NCI-H446 (cell line): ENCODE measurements around the gene PRR36.
"Not testable (repeated sequence)": the region's sequence is repeated elsewhere in the genome, so short reads cannot be mapped to it uniquely, and the experiment has no call there.

Experiments
- DNase-seq, 2 experiments: peaks; one replicate each; lab custom pipeline; 2025; lab: John Stamatoyannopoulos, UW

The PRR36 gene

DNA sequence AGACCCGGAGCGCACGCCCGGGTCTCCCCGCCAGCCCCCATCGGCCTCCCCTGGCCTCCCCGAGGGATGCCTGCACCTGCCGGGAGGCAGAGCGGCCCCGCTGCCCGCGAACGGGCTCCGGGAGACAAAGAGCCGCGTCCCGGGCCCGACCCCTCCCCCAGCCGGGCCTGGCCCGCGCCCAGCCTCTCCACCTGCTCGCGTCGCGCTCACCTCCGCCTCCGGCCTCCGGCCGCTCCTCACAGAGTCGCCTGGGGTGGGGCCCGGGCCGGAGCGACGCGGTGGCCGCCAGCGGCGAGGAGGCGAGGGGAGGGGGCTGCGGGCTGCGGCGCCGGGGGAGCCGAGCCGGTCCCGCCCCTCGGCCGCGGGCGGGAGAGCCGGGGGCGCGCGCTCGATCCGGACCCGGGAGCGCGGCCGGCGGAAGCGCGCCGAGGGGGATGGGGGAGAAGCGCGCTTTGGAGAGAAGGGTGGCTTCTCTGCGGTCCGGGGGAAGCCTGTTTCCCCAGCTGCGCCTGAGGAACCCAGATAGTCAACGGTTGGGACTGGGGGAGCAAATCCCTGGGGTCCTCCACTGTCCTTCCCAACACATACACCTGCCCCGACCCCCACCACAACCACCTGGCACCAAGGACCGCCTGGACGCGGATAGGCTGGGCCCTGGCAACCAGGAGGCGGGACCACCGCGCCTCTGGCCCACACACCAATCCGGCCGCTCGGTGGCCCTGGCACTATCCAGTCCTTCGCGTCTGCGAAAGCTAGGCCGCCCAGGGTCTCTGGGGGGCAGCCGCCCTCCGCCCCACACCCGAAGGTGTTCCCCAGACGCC, at the start of gene PRR36:
Gene PRR36, minus strand, starts transcription at position 315 of the 821 bp plus-strand sequence. CDS start 701 bp downstream, outside the sequence.
- peak; percentile 73 to 83 for DNase-seq

DNA sequence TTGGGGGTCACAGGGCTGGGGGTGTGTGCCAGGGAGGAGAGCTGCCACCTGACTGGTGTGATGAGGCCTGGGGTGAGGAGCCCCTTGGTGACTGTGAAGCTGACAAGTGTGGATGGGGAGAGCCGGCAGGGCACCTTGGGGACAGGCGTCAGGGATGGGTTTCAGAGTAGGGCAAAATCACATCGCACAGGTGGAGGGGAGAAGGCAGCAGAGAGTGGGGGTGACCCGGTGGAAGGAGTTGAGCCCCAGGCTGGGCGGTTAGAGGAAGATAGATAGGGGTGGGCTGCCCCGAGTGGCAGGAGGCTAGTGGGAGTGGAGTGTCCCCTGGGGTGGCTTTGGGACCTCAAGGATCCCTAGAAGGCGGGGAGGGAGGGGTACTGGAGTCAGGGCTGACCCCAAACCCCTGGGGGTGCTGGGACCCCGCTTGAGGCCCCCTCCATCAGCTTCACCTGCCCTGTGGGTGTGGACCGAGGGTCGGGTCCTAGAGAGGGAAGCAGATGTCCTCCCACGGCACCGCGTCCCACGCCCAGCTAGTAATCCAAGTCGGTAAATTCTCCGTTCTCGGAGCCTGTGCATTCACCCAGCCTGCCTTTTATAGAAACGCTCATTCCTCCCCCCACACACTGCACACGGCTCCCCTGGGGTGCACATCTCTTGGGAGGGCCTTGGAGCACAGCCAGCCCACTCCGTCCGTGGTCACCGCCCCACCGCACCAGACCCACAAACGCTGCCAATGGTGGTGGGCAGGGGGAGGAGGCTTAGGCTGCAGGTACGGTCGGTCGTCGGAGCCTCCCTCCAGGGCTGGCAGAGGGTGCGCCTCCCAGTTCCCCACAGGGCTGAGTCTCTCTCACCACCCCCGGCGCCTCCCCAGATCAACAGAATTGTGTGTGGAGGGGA, 49.4 kb upstream of the PRR36 start:
- no peak for DNase-seq

DNA sequence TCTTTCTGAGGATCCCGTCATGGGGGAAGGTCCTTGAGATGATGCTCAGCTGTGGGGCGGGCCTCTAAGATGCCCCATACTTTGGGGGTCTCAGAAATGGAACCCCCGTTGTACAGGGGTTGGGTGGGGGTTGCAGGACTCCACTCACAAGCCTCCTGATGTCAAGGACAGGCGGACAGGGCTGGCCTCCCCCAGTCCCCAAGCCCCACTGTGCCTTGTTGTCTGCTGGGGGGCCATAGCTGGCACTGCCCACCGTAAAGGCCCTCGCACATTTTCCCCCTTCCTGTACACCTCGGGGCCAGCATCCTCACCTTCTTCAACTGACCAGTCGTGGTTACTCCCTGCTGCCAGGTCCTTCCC, 48.6 kb upstream of the PRR36 start:
- DNase-seq, result no peak

DNA sequence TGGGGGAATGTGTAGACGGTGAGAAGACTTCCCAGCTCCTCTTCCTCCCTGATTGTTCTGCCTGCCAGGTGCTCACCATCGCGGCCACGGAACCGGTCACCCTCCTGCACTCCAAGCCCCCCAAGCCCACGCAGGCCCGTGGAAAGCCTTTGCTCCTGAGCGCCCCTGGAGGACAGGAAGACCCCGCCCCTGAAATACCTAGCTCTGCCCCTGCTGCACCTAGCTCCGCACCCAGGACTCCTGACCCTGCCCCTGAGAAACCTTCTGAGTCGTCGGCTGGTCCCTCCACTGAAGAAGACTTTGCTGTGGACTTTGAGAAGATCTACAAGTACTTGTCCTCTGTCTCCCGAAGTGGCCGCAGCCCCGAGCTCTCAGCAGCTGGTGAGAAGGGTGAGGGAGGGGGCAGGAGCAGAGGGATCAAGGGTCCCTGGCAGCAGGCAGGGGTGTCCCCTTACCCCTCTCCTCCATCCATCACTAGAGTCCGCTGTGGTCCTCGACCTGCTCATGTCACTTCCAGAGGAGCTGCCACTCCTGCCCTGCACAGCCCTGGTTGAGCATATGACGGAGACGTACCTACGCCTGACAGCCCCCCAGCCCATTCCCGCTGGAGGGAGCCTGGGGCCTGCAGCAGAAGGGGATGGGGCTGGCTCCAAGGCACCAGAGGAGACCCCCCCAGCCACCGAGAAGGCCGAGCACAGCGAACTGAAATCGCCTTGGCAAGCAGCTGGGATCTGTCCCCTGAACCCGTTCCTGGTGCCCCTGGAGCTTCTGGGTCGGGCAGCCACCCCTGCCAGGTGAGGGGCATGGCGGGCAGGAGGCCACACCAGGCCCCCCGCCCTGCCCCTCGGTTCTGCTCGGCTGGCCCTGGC, 48.0 kb upstream of the PRR36 start:
- DNase-seq, result no peak

DNA sequence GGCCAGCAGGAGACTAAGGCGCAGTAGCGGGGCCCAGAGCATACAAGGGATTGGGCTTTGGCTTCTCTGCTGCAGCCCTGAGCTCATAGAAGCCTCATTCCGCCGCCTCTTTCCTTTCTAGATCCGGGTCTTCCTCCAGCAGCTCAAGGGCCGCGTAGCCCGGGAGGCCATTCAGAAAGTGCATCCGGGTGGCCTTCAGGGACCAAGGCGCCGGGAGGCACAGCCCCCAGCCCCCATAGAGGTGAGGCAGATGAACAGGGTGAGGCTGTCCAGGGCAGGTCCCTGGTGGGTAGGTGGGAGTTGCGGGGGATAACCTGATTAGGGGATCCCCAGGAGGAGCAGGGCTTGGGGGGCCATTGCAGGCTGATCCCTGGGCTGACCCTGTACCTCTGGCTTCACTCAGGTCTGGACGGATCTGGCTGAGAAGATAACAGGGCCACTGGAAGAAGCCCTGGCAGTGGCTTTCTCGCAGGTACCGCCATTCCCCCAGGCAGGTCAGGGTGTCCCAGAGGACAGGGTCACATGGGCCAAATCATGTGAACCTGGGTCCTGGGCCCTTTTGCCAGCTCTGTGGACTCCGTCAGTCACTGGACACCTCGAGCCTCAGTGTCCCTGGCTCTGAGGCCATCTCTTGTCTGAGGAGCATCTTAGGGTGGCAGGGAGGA, 47.2 kb upstream of the PRR36 start:
- DNase-seq, result no peak

DNA sequence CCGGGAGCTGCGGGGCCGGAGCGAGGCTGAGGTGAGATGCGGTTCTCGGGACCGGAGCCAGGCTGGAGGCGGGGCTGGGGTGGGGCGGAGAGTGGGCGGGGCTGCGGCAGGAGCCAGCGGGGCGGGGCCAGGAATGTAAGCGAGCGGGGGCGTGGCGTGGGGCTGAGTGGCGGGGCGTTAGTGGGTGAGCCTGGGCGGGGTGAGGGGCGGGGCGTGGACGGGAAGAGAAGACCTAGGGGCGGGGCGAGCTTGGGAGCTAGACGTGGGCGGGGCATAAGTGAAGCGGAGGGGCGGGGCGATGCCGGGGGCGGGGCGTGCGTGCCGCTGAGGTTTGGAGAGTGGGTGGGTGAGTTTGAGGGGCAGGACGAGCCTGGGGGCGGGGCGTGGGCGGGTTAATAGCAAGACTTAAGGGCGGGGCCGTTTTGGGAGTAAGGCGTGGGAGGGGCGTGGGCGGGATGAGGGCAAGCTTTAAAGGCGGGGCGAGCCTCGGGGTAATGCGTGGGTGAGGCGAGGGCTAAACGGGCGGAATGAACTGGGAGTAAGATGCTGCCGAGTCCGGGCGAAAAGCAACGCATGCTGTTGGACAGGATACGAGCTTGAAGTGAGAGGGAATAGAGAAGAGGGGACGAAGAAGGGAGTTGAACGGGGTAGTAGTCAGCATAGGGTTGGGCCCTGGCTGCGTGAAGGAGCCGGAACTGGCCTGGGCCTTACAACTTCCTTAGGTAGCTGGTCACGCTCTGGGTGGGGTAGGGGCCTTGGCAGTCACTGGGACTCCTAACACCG, 46.5 kb upstream of the PRR36 start:
- peak; percentile 96 to 99 for DNase-seq

DNA sequence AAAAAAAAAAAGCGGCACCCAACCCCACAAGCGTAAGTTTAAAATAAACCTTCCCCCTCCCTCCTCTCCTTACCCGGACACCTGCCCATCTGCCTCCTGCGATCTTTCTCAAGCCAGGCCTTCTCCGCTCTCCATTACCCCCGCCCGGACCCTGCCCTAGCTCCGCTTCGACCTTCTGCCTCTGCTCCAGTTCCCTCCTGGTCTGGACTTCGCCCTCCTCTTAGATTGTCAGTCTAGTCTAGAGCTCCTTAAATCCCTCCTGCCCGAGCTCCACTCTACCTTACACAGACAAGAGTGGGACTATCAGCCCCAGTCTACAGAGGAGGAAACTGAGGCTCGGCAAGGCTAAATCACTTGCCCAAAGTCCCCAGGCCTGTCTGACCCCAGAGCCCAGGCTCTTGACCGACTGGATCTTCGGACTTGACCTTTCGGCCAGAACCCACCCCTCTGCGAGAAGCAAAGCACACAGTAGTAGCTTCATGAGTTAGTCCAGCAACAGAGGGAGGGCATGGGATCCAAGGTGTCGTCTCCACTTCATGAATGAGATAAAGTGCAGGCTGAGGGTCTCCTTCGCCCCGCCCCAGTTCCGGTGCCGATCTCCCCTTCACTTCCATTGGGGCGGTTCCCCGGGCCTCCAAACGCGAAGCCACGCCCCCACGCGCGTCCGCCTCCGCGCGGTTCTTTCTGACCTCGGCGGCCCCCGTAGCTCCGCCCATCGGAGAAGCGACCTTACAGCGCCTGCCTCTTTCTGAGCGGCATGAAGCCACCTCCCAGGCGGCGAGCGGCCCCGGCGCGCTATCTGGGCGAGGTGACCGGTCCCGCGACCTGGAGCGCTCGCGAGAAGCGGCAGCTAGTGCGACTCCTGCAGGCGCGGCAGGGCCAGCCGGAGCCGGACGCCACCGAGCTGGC, 45.7 kb upstream of the PRR36 start, which contains the start of gene SNAPC2:
Gene SNAPC2, plus strand, starts transcription at position 729 of the 909 bp plus-strand sequence. Its CDS starts 29 bp downstream, at position 758.
- peak; percentile 94 to 98 for DNase-seq

DNA sequence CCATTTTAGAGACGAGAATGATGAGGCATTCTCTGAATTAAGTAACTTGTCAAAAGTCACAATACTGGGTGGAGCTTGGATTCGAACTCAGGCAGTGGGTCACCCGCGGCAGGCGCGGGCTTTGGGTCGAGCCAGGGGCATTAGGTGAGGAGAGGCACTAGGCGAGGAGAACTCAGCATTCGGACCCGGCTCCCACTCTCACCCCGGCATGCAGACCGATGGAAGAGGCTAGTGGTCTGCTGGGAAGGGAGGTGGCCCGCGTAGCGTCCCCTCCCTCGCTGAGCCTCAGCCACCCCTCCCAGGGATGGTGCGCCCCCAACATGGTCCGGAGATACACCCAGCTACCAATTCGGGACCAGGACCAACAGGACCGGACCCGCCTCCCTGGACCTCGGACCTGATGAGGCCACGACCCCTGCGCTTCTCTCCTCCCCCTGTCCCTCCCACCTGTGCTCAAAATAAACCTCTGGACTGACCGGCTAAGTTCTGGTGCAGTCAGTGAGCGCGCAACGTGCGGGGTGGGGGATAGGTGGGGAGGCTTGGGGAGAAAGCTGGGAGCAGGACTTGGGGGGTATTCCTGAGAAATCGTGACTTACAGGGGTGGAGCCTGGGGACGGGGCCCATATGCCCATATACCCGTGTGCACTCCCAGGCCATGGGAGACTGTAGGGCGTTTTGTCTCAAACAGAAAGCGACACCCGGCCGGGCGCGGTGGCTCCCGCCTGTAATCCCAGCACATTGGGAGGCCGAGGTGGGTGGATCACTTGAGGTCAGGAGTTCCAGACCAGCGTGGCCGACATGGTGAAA, 44.6 kb upstream of the PRR36 start:
- no peak for DNase-seq

DNA sequence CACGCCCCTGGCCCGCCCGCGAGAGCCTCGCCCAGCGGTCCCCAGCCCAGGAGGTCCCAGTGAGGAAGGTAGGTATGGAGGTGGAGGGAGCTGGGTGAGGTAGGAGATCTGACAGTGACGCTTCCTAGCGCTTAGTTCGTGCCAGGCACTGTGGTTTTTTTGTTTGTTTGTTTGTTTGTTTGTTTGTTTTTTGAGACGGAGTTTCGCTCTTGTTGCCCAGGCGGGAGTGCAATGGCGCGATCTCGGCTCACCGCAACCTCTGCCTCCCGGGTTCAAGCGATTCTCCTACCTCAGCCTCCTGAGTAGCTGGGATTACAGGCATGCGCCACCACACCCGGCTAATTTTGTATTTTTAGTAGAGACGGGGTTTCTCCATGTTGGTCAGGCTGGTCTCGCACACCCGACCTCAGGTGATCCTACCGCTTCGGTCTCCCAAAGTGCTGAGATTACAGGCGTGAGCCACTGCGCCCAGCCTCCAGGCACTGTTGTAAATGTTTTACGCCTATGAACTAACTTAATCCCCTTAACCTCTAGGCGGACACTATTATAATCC, 43.9 kb upstream of the PRR36 start:
- DNase-seq, result not testable (repeated sequence)

DNA sequence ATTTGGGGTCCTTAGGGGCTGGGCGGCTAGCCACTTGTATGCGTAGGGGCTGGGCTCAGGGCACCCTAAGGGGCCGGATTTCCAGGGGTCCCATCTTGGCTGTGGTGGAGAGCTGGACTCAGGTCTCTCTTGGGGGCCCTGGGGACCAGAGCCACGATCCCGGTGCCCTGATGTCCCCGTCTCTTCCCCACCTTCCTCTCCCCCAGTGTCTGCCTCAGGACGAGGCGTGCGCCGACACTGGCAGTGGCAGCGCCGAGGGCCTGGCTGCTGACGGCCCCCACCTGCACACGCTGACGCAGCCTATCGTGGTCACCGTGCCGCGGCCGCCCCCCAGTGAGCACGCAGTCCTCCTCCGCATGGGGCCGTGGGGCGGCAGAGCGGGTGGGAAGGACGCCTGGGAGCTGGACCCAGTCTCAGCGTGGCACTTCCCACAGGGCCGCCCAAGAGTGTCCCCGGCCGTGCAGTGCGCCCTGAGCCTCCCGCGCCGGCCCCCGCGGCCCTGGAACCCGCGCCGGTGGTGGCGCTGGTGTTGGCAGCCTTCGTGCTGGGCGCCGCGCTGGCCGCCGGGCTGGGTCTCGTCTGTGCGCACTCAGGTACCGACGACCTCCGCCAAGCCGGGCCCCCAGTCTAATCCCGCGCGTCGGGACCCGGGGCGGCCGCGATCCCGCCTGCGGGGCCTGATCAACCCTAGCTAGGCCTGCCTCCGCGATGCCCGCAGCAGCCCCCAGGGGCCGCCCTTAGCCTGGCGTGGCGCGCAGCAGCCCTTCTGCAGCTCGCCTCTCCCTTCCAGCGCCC, 43.3 kb upstream of the PRR36 start:
- no peak for DNase-seq

DNA sequence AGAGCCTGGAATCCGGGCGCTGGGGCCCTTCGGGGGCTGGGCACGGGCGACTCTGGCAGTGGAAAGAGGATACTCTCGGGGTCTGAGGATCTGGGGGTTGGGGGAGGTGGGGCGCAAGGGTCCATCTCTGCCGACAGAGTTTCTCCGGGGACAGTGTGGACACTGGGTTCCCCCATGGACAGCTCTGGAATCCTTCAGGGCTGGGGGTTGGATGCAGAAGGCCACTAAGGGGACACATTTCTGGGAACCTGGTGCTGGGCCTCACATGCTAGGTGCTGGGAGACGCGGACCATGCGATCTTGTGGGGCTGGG, 42.7 kb upstream of the PRR36 start:
- DNase-seq, result no peak

DNA sequence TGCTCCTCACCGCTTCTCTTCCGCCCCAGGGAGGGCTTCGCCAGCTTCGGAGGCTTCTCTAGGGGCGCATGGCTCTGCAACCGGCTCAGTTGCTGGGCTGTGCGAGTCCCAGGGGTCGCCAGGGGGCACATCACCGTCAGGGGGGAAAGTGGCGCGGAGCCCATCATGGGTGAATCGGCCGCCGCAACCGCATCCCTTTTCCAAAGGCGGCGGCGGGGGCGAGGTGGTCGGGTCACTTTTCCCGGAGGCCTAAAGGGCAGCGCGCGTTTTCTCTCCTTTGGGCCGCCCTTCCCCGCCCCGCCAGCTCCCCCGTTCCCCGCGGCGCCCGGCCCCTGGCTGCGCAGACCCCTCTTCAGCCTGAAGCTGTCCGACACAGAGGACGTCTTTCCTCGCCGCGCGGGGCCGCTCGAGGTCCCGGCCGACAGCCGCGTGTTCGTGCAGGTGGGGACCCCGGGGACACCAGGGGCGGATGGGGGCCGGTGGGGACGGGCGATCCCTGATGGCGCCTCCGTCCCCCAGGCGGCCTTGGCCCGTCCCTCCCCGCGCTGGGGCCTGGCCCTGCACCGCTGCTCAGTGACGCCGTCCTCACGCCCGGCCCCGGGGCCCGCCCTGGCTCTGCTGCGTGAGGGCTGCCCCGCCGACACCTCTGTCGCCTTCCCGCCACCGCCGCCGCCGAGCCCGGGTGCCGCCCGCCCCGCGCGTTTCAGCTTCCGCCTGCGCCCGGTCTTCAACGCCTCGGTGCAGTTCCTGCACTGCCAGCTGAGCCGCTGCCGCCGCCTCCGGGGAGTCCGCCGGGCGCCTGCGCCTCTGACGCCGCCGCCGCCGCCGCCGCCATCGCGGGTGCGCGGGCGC, 42.1 kb upstream of the PRR36 start:
- DNase-seq, result peak in 1 of 2 experiments; percentile 32

DNA sequence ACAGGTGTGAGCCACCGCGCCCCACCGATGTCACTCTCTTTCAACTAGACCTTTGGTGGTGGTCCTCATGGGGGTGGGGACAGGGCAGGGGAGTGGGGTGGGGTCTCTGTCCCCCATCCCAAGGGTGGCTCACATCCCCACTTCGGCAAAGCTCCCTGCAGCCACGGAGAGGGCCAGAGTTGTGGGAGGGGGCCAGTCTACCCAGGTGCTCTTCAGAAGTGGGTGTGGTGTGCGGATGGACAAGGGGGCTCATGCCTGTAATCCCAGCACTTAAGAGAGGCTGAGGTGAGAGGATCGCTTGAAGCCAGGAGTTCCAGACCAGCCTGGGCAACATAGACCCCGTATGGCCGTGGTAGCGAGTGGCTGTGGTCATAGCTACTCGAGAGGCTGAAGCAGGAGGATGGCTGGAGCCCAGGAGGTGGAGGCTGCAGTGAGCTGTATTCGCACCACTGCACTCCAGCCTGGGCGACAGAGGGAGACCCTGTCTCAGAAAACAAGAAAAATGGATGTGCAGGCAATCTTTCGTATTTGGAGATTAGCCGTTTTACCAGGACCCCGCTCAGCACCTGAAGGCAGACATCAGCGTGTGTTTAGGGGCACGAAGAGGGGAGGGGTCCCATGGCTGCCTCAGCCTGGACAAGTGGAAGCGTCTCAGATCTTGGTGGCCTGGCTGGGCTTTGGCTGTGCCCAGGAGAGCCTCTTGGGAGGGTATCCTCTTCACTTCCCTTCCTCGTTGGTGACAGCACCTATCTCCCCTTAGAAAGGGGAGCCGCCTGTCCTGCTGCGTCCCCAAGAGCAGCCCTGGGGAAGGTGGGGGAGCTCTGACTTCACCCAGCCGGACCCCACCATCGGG, 41.3 kb upstream of the PRR36 start:
- DNase-seq, result no peak

DNA sequence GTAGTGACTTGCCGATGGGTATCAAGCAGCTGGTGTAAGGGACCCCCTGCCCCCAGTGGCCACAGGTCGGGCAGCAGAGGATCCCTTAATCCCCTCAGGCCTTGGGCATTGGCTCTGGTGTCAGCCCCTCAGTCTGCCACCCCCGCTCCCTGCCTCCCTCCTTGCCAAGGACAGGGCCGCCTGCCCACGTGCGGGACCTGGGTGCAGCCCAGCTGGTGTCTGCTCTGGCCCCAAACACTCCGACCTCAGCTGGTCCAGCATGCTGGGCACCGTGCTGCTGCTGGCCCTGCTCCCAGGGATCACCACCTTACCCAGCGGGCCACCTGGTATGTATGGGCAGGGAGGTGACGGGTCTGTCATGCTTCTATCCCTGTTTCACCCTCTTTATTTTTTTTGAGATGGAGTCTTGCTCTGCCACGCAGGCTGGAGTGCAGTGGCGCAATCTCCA, 40.4 kb upstream of the PRR36 start, which contains the start of gene TGFBR3L:
Gene TGFBR3L, plus strand, starts transcription at position 233 of the 448 bp plus-strand sequence.
- no peak for DNase-seq

DNA sequence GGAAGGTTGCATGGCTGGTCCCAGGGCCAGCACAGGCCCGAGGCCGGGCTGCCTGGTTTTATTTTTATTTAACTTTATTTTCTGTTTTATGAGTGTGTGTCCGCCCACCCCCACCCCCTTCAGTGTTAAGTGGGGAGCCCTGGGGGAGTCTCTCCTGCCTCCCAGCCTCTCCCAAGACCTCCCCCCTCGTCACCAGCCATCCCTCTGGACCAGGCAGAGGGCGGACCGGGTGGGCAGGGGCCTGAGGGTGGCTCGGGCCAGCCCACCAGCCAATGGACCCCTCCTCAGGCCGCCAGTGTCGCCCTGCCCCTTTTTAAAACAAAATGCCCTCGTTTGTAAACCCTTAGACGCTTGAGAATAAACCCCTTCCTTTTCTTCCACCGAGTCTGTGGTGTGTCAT, 39.9 kb upstream of the PRR36 start:
- DNase-seq, result no peak

DNA sequence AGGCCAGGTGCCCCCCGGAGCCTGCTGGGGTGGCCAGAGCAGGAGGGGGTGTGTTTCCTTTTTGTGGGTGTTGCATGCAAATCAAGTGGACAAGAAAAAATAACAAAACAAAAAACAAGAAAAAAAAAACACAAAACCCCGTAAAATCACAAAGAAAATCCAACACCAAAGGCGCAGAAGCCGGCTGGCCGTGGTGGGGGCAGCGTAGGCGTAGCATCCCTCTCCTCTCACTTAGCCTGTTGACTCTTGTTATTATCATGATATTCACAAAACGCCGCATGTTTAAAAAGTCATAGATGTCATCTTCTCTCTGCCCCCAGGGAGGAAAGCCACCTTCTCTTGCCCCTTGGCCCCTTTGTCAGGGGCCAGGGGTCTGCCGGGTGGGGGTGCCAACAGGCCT, 39.5 kb upstream of the PRR36 start:
- no peak for DNase-seq
